SH-SY5Y (cell line): Measurements from ENCODE around the gene CETP.

Experiments used
- GATA2 ChIP-seq: IDR thresholded peaks from 2 replicates; pipeline ENCODE4 v1.6.1; 2011; ENCODE audit warnings: mild to moderate bottlenecking, low read depth, low read length
- GATA3 ChIP-seq: IDR thresholded peaks from 2 replicates; pipeline ENCODE4 v1.6.1; 2011; ENCODE audit warnings: low read depth, mild to moderate bottlenecking, low read length, moderate library complexity

GRCh38 chr16:56997931-56998330 lies 36.2 kb downstream of the CETP start:
- TF ChIP-seq GATA2 (no peak), GATA3 (no peak)
